ENCODE results near the gene TNFRSF25. TPM values are rescaled to one million over a fixed set of nuclear protein-coding genes. Genes with fewer than 3 reads are reported as not detected.

TNFRSF25 gene
- total and polyA plus RNA-seq, 9 of the 15 experiments (the other 6 are each of a cell fraction or from before 2014, with no cell fraction given): 0.24 to 0.49 TPM; not detected in 7

- TF ChIP-seq ARID3A (IDR thresholded peaks at IDR 0.05; ENCODE audit: borderline replicate concordance, low read depth, low read length) (no peak), SMARCA4 (IDR thresholded peaks at IDR 0.05) (no peak), MAX (CRISPR knock-in tag; IDR thresholded peaks at IDR 0.05) (peak; percentile 23; the same call in 1 of the 2 replicates), ZC3H4 (CRISPR knock-in tag; IDR thresholded peaks at IDR 0.05; ENCODE audit: borderline replicate concordance) (peak; percentile 78; the same call in 1 of the 2 replicates), FOXP1 (CRISPR knock-in tag; IDR thresholded peaks at IDR 0.05) (no peak), TEAD1 (CRISPR knock-in tag; IDR thresholded peaks at IDR 0.05) (no peak), USF1 (CRISPR knock-in tag; IDR thresholded peaks at IDR 0.05) (peak; percentile 32; the same call in 1 of the 2 replicates)
These were observed 38.3 kb downstream of the TNFRSF25 start (continued) for GRCh38 chr1:6427441-6428390.
